PC-9 (cell line): Measurements from ENCODE around the gene SPPL3. TPM values are rescaled to one million over a fixed set of nuclear protein-coding genes. Genes with fewer than 3 reads are reported as not detected.

ENCODE experiments used
- BruUV-seq: library from RNA; stranded (reverse); fragments of 400-500 nt; replicated peaks from 2 replicates; lab custom pipeline; 2021; lab: Mats Ljungman, UMichigan
- CTCF ChIA-PET: fragments of 300-600 bp; sonication (Branson Sonifier 250); formaldehyde crosslinking; loops from one replicate; lab custom pipeline; 2022; ENCODE audit warnings: antibody characterized with exemption; lab: Charles Lee
- POLR2A ChIA-PET: fragments of 300-600 bp; sonication (Branson Sonifier 250); formaldehyde crosslinking; loops from one replicate; lab custom pipeline; 2022; ENCODE audit warnings: antibody characterized with exemption; ENCODE audit not compliant: unreplicated experiment; lab: Charles Lee
- DNase-seq, 2 experiments: peaks; one replicate each; pipeline versions ENCODE4 v3.0.0 to v3.0.0-alpha.2; 2015 to 2022; ENCODE audit warnings: mixed read lengths in 1 of 2
- H2AFZ ChIP-seq: fragments of 200-600 bp; sonication (generic); 2 replicates; pipeline ENCODE4 v1.8.1; 2017; ENCODE audit warnings: antibody characterized with exemption
- H3F3A ChIP-seq: fragments of 200-600 bp; sonication (generic); 2 replicates; pipeline ENCODE4 v1.8.1; 2017; ENCODE audit warnings: antibody characterized with exemption, mild to moderate bottlenecking, low read depth; ENCODE audit not compliant: insufficient read depth
- H3K27ac ChIP-seq: fragments of 200-600 bp; sonication (generic); 2 replicates; pipeline ENCODE4 v1.6.1; 2016; ENCODE audit warnings: mixed run types
- H3K27me3 ChIP-seq: fragments of 200-600 bp; sonication (generic); 2 replicates; pipeline ENCODE4 v1.6.1; 2016; ENCODE audit warnings: low read depth, mixed run types; ENCODE audit not compliant: insufficient read depth
- H3K36me3 ChIP-seq: fragments of 200-600 bp; sonication (generic); 2 replicates; pipeline ENCODE4 v1.6.1; 2016; ENCODE audit warnings: low read depth, mixed run types
- H3K4me1 ChIP-seq: fragments of 200-600 bp; sonication (generic); replicated peaks from 2 replicates; pipeline ENCODE4 v1.6.1; 2016; ENCODE audit warnings: mixed run types; ENCODE audit not compliant: insufficient read depth
- H3K4me2 ChIP-seq: fragments of 200-600 bp; sonication (generic); 2 replicates; pipeline ENCODE4 v1.6.1; 2017; ENCODE audit warnings: mixed run types
- H3K4me3 ChIP-seq: fragments of 200-600 bp; sonication (generic); 2 replicates; pipeline ENCODE4 v1.6.1; 2016; ENCODE audit warnings: mixed run types
- H3K79me2 ChIP-seq: fragments of 200-600 bp; sonication (generic); 2 replicates; pipeline ENCODE4 v1.6.1; 2017; ENCODE audit warnings: low read depth, mixed run types
- H3K9me2 ChIP-seq: fragments of 200-600 bp; sonication (generic); 2 replicates; pipeline ENCODE4 v1.8.1; 2017; ENCODE audit warnings: mild to moderate bottlenecking; ENCODE audit not compliant: insufficient read depth
- H3K9me3 ChIP-seq: fragments of 200-600 bp; sonication (generic); 2 replicates; pipeline ENCODE4 v1.8.1; 2016; ENCODE audit warnings: low read depth; ENCODE audit not compliant: insufficient read depth
- H4K20me1 ChIP-seq: fragments of 200-600 bp; sonication (generic); 2 replicates; pipeline ENCODE4 v1.8.1; 2017; ENCODE audit not compliant: insufficient read depth
- CTCF ChIP-seq: fragments of 200-600 bp; sonication (generic); conservative IDR thresholded peaks from 2 replicates; pipeline ENCODE4 v1.6.1; 2017; ENCODE audit warnings: mixed run types, antibody characterized with exemption, mild to moderate bottlenecking, moderate library complexity
- EZH2 ChIP-seq: fragments of 200-600 bp; sonication (generic); IDR thresholded peaks from 2 replicates; pipeline ENCODE4 v1.8.0; 2017; ENCODE audit warnings: antibody characterized with exemption, low read depth
- intact Hi-C: fragments of 100-400 bp; cut with micrococcal nuclease; formaldehyde crosslinking; loops from one replicate; pipeline ENCODE4 v1.10.0; 2022; ENCODE audit not compliant: unreplicated experiment
- total RNA-seq: library from RNA; stranded (reverse); gene quantifications from 2 replicates; pipeline ENCODE4 v1.2.3, GENCODE V29; 2021

Gene SPPL3
- total RNA-seq, 1 experiment from 2014 or later: 44.7 TPM

GRCh38 chr12:120722784-120723183, 181.4 kb downstream of the SPPL3 start:
- no peaks in the 10 kb centered on the region for H3K9me3 ChIP-seq
- no peak for DNase-seq
- H3K4me1 ChIP-seq: no peaks in the 10 kb centered on the region; the same call in 1 of the 2 replicates
- H2AFZ ChIP-seq: no peak overlapping the region
- no peaks in the 10 kb centered on the region for H3K79me2 ChIP-seq
- H3F3A ChIP-seq: peaks cover 11% of the 10 kb centered on the region; the same call in 1 of the 2 replicates
- no peaks in the 10 kb centered on the region for H3K27me3 ChIP-seq
- BruUV-seq: no TSS peak
- intact Hi-C loops: no loop called here
- H3K9me2 ChIP-seq: no peaks in the 10 kb centered on the region
- H4K20me1 ChIP-seq: no peaks in the 10 kb centered on the region
- H3K4me3 ChIP-seq: no peak overlapping the region
- H3K4me2 ChIP-seq: no peak overlapping the region
- POLR2A ChIA-PET: interaction anchor here (0.9 kb wide), 1 partner anchor 44 kb away, joined by 8 read pairs; no protein-coding TSS in a partner anchor
- H3K27ac ChIP-seq: no peak overlapping the region
- CTCF ChIA-PET: no interaction called here
- H3K36me3 ChIP-seq: peaks cover 7% of the 10 kb centered on the region; the same call in 1 of the 2 replicates
- TF ChIP-seq CTCF: no peak
- no peak for TF ChIP-seq EZH2

GRCh38 chr12:120721866-120722265, 182.3 kb downstream of the SPPL3 start:
- intact Hi-C loops: no loop called here
- no peak for DNase-seq
- TF ChIP-seq EZH2 (no peak), CTCF (no peak)
- Histone ChIP-seq H3K79me2 (no peaks in the 10 kb centered on the region), H3K27ac (no peak overlapping the region), H3K9me2 (no peaks in the 10 kb centered on the region), H3K27me3 (no peaks in the 10 kb centered on the region), H3K4me1 (no peaks in the 10 kb centered on the region; the same call in 1 of the 2 replicates), H3K4me3 (no peak overlapping the region), H3K9me3 (no peaks in the 10 kb centered on the region), H4K20me1 (no peaks in the 10 kb centered on the region), H2AFZ (no peak overlapping the region), H3F3A (peaks cover 11% of the 10 kb centered on the region; the same call in 1 of the 2 replicates), H3K4me2 (no peak overlapping the region), H3K36me3 (peaks cover 7% of the 10 kb centered on the region; the same call in 1 of the 2 replicates)
- ChIA-PET POLR2A (interaction anchor here (0.9 kb wide), 1 partner anchor 43 kb away, joined by 8 read pairs; no protein-coding TSS in a partner anchor), CTCF (interaction anchor here (0.6 kb wide), 1 partner anchor 96 kb away, joined by 3 read pairs; no protein-coding TSS in a partner anchor)
- BruUV-seq: no TSS peak

GRCh38 chr12:120720987-120721801, 183.0 kb downstream of the SPPL3 start:
- H3K36me3 ChIP-seq: peaks cover 7% of the 10 kb centered on the region; the same call in 1 of the 2 replicates
- H3F3A ChIP-seq: peaks cover 11% of the 10 kb centered on the region; the same call in 1 of the 2 replicates
- H4K20me1 ChIP-seq: no peaks in the 10 kb centered on the region
- H3K9me3 ChIP-seq: no peaks in the 10 kb centered on the region
- BruUV-seq: no TSS peak
- H3K4me1 ChIP-seq: no peaks in the 10 kb centered on the region; the same call in 1 of the 2 replicates
- POLR2A ChIA-PET: no interaction called here
- no peaks in the 10 kb centered on the region for H3K79me2 ChIP-seq
- intact Hi-C loops: no loop called here
- H3K9me2 ChIP-seq: no peaks in the 10 kb centered on the region
- H3K27ac ChIP-seq: no peak overlapping the region
- CTCF ChIA-PET: interaction anchor here (0.9 kb wide), 1 partner anchor 10 kb away, joined by 3 read pairs; no protein-coding TSS in a partner anchor
- no peak for DNase-seq
- TF ChIP-seq CTCF (no peak), EZH2 (no peak)
- no peak overlapping the region for H2AFZ ChIP-seq
- H3K4me2 ChIP-seq: no peak overlapping the region
- no peaks in the 10 kb centered on the region for H3K27me3 ChIP-seq
- H3K4me3 ChIP-seq: no peak overlapping the region
